HG02884 (cell line): ENCODE results near the gene PATZ1.
"Not testable (repeated sequence)": the region's sequence is repeated elsewhere in the genome, so short reads cannot be mapped to it uniquely, and the experiment has no call there.

Experiments
- ATAC-seq: cut with Tn5 transposase; IDR thresholded peaks from one replicate; pipeline ENCODE4 v1.9.1; 2021; ENCODE audit warnings: mild to moderate bottlenecking, moderate library complexity; ENCODE audit not compliant: unreplicated experiment

Gene PATZ1

GRCh38 chr22:31346255-31346732 lies at the start of gene PATZ1:
PATZ1 (minus strand) TSS chr22:31346346; CDS start chr22:31345602, 744 bp downstream.
- peak; percentile 34 for ATAC-seq

GRCh38 chr22:31394326-31394725 lies 48.2 kb upstream of the PATZ1 start:
- no peak for ATAC-seq

DNA sequence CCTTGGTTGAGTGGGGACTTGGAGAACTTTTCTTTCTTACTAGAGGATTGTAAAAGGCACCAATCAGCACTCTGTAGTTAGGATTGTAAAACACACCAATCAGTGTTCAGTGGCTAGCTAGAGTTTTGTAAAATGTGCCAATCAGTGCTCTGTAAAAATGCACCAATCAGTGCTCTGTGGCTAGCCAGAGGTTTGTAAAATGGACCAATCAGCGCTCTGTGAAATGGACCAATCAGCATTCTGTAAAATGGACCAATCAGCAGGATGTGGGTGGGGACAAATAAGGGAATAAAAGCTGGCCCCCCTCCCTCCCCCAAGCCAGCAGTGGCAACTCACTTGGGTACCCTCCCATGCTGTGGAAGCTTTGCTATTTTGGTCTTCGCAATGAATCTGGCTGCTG lies 47.7 kb upstream of the PATZ1 start:
- ATAC-seq = no peak

DNA sequence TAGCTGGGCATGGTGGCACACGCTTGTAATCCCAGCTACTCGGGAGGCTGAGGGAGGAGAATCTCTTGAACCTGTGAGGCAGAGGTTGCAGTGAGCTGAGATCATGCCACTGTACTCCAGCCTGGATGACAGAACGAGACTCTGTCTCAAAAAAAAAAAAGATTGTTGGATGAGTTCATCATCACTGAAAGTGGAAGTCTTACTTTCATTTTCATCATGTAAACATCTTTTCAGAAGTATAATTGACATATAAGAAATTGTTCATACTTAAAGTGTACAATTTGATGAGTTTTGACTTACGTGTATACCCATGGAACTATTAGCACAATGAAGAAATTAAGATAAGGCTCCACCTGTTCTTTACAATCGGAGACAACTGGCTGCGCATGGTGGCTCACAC lies 32.5 kb upstream of the PATZ1 start:
- not testable (repeated sequence) for ATAC-seq

GRCh38 chr22:31378123-31378522 lies 32.0 kb upstream of the PATZ1 start:
- no peak for ATAC-seq

DNA sequence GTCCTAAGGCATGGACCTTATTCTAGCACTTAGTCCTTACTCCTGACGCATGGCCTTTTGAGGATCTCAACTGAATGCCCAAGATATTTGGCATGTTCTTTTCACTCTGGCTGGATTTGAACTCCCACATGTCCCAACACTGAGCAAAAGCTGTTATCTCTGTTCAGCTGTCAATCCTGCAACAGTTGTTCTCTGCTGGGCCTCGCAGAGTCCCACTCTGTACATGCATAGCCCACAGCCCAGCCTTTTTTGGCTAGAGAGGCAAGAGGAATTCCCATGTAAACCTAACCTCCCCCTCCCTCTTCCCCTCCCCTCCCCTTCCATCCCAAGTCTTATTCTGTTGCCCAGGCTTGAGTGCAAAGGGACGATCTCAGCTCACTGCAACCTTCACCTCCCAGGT lies 31.5 kb upstream of the PATZ1 start:
- ATAC-seq = no peak

DNA sequence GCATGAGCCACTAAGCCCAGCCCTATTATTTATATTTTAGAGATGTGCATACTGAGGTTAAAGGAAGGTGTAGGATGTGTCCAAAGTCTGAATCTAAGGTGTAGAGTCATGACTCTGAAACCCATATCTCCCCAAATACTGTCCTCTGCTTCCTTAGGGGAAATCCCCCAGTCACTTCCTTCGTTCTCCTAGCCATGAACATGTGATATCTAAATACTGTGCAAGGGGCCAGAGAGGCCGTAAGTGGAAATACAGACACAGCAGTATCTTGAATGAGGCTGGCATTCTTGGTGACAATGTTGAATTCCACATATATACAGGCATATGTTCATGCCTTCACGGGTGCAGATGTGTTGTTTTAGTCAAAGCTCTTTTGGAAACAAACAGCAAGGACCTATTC lies 21.3 kb upstream of the PATZ1 start:
- no peak for ATAC-seq

DNA sequence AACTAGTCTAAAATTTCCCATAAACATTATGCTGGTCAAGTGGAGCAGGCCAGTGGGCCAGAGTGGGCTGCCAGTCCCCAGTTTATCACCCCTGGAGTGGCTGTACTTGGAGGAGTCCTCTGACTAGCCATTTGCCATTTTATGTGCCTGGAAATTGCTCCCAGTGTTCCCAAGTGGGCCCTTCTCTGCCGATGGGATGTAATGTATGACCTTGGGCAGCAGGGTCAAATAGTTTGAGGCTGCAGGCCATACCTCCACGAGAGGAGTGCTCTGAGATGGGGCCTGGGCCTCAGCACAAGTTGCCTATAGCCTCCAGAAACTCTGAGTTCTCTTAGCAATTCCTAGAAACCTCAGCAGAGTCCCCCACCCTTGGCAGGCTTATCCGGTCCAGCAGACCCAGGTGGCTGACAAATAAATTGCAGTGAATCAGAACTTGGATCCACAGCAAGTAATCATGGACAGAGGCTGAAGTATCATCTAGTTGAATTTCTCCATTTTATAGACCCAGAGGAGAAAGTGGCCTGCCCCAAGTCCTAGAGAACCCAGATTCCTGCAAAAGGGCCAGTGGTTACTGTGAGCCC lies 17.8 kb upstream of the PATZ1 start:
- ATAC-seq = no peak

- ATAC-seq = no peak
Observed at GRCh38 chr22:31361743-31362142, 15.6 kb upstream of the PATZ1 start.

DNA sequence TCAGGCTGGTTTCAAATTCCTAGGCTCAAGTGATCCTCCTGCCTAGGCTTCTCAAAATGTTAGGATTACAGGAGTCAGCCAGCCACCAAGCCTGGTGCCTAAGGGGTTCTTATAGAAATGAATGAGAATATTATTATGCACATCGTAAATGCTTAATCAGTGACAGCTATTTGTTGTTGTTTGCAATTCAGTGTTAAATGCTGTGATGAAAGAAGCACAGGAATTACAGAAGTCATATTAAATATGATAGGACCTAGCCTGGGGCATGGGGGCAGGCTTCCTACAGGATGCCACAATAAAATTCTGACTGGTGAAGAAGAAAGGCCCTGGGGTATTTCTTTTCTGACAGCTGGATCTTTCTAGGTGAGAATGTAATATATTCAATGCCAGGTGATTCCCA lies 13.9 kb upstream of the PATZ1 start:
- no peak for ATAC-seq

- ATAC-seq = no peak
Observed at GRCh38 chr22:31354515-31354914, 8.4 kb upstream of the PATZ1 start.

GRCh38 chr22:31350410-31350863 lies 4.3 kb upstream of the PATZ1 start:
- ATAC-seq = no peak

DNA sequence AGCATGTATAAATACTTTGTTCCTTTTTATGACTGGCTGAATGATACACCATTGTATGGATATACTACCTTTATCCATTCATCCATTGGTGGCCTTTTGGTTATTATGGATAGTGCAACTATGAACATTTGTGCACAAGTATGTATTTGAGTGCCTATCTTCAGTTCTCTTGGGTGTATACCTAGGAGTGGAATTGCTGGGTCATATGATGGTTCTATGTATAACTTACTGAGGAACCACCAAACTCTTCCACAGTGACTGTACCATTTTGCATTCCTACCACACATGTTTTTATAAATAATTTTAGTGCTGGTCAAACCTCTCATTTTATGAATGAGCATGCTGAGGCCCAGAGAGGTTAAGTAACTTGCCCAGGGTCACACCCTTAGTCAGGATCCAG lies 3.8 kb upstream of the PATZ1 start:
- ATAC-seq = no peak

GRCh38 chr22:31348766-31349165 lies 2.6 kb upstream of the PATZ1 start:
- ATAC-seq = no peak

- ATAC-seq = not testable (repeated sequence)
Observed at GRCh38 chr22:31348009-31348337, 1.8 kb upstream of the PATZ1 start.

DNA sequence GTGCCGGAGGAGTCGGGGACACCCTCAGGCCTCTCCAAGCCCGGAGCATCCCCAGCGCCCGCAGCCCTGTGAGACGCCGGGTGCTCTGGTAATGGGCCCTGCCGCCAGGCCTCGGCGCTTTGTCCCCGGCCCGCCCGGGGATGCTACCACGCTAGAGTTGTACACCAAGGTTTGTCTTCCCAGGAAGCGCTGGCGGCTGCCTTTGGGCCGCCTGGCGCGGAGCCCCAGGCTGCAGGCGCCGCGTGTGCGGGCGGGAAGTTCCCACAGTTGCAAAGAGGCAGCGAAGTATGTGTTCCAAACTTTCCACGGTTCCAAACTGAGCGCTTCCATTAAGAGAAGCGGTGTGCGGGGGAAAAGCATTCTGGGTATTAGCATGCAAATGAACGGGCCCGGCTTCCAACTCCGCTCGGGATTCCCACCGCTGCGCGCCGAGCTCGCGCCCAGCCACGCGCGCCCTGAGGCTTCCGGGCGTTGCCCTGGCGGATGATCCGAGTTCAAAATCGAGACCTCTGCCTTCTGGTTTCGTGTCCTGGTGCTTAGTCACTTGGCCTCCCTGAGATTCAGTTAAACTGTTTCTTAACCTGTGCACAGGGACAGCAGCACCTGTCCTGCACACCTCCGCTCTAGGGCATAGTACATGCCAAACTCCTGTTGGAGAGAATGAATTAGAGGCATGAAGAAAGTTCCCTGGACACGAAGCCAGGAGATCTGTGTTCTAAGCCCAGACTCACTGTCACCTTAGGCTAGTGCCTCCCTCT lies 1.3 kb upstream of the PATZ1 start:
- no peak for ATAC-seq

DNA sequence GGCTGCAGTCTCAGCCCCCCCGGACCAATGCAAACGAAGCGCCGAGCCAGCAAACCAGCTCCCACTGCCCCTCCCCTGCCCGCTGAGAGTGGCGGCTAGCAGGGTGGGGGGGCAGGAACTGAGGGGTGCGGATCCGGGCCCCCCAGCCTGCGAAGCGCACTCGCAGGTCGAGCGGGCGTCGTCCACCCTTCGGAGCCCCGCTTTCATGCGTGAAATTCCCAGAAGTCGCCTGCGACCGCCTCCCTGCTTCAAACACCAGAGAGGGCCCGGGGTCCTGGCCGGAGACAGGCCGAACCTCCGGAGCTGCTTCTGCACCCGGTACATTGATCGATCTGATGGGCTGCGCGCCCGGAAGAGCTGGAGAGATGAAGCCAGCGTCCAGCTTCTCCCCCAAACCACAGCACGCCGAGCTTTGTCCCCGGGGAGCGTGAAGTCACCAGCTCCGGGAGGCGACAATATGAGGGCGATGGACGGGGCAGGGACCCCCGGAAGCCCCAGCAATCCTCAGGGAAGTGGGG lies 646 bp upstream of the PATZ1 start:
- ATAC-seq = no peak

DNA sequence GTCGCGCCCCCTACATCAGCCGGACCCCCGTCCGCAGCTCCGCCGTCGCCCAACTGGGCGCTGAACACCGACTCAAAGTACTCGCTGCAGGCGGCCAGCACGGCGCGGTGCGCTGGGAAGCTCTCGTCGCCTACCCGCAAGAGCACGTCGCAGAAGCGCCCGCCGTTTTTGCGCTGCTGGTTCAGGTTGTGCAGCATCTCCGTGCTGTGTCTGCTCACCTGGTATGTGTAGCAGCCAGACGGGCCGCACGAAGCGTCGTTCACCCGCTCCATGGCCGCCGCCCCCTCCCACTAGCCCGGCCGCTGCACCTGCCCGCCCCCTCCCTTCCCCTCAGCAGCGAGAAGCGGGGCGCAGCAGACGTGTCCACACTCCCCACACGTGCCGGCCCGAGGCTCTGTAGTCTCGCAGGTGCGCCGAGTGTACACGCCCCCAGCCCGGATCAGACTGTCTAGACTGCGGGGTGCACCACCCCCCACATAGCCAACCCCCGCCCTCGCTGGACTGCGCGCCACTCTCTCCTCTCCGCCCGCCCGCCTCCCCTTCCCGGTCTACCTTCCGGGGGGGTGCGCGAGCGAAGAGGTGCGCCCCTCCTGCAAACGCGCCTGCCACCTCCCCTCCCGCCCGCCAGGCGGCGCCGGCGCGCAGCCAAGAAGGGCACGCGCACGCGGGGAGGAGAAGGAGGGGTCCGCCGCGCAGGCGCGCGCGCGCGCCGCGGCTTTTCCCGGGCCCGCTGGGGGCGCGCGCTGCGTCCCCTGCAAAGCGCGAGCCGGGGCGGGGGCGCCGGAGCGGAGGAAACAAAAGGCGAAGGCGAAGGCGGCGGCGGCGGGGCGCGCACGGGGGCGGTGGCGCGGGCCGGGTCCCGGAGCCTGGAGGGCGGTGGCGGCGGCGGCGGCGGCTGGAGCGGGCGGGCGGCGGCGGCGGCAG lies 553 bp downstream of the PATZ1 start:
- ATAC-seq = peak; percentile 59

DNA sequence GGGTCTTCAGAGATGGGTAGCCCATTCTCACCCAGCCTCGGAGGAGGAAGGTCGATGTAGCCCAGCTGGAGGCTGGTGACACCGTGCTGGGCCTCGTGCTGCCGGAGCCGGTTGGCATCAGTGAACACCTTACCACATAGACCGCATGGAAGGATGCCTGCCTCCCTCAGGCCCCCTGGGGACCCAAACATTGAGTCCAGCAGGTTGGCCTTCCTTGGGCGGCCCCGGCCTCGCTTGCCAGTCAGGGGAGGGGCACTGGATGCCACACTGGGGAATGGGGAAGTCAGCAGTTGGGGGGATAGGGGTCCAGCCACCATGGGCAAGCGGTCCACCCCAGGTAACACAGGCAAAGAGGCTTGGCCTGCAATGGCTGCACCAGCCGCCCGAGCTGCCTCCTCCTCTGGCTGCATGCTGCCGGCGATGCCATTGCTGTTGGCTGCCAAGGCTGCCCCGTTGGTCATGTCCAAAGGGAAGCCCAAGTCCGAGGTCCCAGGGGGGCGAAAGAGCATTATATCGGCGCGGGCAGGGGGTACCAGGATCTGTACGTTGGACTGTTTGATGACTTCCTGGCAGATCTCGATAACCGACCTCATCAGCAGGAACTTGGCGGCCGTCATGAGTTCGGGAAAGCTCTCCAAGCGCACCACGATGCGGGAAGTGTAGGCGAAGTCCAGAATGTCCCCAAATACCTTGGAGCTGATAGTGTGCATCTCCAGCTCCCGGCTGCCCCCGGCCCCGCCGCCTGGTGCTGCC lies 1.4 kb downstream of the PATZ1 start:
- no peak for ATAC-seq

- ATAC-seq = no peak
Observed at GRCh38 chr22:31344256-31344577, 1.9 kb downstream of the PATZ1 start.
